Neural cell (in vitro differentiated cells): ENCODE results near the gene KIF13A. TPM values are rescaled to one million over a fixed set of nuclear protein-coding genes. Genes with fewer than 3 reads are reported as not detected.

Source experiments
- H2AFZ ChIP-seq: fragments of 200-600, 300-800 bp; sonication (generic), shearing (Covaris generic); 2 replicates; pipeline ENCODE4 v1.6.0; 2014; ENCODE audit warnings: low read depth, mild to moderate bottlenecking, antibody characterized with exemption, low read length, moderate library complexity
- H3F3A ChIP-seq: fragments of 200-600 bp; shearing (Covaris generic); 2 replicates; pipeline ENCODE4 v1.6.1; 2016; ENCODE audit warnings: mild to moderate bottlenecking, moderate library complexity, mixed read lengths, antibody characterized with exemption, low read length; ENCODE audit not compliant: insufficient read depth, poor library complexity, severe bottlenecking
- H3K27ac ChIP-seq: fragments of 200-600, 300-800 bp; sonication (generic), shearing (Covaris generic); 2 replicates; pipeline ENCODE4 v1.5.1; 2014; ENCODE audit warnings: mild to moderate bottlenecking, low read length, moderate library complexity
- H3K27me3 ChIP-seq: fragments of 300-800, 200-600 bp; sonication (generic), shearing (Covaris generic); 2 replicates; pipeline ENCODE4 v1.6.0; 2014; ENCODE audit warnings: mild to moderate bottlenecking, low read depth, low read length, moderate library complexity; ENCODE audit not compliant: insufficient read depth
- H3K36me3 ChIP-seq: fragments of 300-800, 200-600 bp; sonication (generic), shearing (Covaris generic); 2 replicates; pipeline ENCODE4 v1.5.1; 2014; ENCODE audit warnings: mild to moderate bottlenecking, antibody characterized with exemption, low read length, moderate library complexity; ENCODE audit not compliant: insufficient read depth
- H3K4me2 ChIP-seq: fragments of 300-800, 200-600 bp; sonication (generic), shearing (Covaris generic); 2 replicates; pipeline ENCODE4 v1.6.0; 2014; ENCODE audit warnings: mild to moderate bottlenecking, low read length
- H3K4me3 ChIP-seq: fragments of 300-800, 200-600 bp; sonication (generic), shearing (Covaris generic); 2 replicates; pipeline ENCODE4 v1.5.1; 2014; ENCODE audit warnings: mild to moderate bottlenecking, low read length, moderate library complexity
- H3K79me2 ChIP-seq: fragments of 200-600 bp; shearing (Covaris generic); replicated peaks from 2 replicates; pipeline ENCODE4 v1.6.0; 2014; ENCODE audit warnings: mild to moderate bottlenecking, low read length, moderate library complexity; ENCODE audit not compliant: insufficient read depth
- H3K9ac ChIP-seq: fragments of 300-800, 200-600 bp; sonication (generic), shearing (Covaris generic); 2 replicates; pipeline ENCODE4 v1.6.1; 2016; ENCODE audit warnings: mild to moderate bottlenecking, low read length, mixed read lengths
- H3K9me2 ChIP-seq: fragments of 200-600 bp; shearing (Covaris generic); 2 replicates; pipeline ENCODE4 v1.6.1; 2016; ENCODE audit warnings: mild to moderate bottlenecking, low read length, mixed read lengths; ENCODE audit not compliant: insufficient read depth
- H3K9me3 ChIP-seq: fragments of 200-600, 300-800 bp; sonication (generic), shearing (Covaris generic); 2 replicates; pipeline ENCODE4 v1.6.1; 2016; ENCODE audit warnings: mild to moderate bottlenecking, mixed run types, low read length, moderate library complexity, mixed read lengths
- H4K20me1 ChIP-seq: fragments of 200-600 bp; shearing (Covaris generic); 2 replicates; pipeline ENCODE4 v1.6.1; 2016; ENCODE audit warnings: mild to moderate bottlenecking, mixed run types; ENCODE audit not compliant: insufficient read depth
- EP300 ChIP-seq: fragments of 450-650 bp; conservative IDR thresholded peaks from 2 replicates; pipeline ENCODE4 v1.6.1; 2014; ENCODE audit warnings: antibody characterized with exemption, mild to moderate bottlenecking, moderate library complexity; ENCODE audit not compliant: poor library complexity, severe bottlenecking
- EZH2 ChIP-seq: fragments of 200-600, 300-800 bp; shearing (Covaris generic), sonication (generic); IDR thresholded peaks from 2 replicates; pipeline ENCODE4 v1.6.1; 2014; ENCODE audit warnings: antibody characterized with exemption, low read length, borderline replicate concordance, mild to moderate bottlenecking; ENCODE audit not compliant: insufficient read depth, poor library complexity, severe bottlenecking
- MXI1 ChIP-seq: fragments of 450-650 bp; conservative IDR thresholded peaks from 2 replicates; pipeline ENCODE4 v1.6.1; 2014; ENCODE audit warnings: antibody characterized with exemption, mild to moderate bottlenecking; ENCODE audit not compliant: poor library complexity, severe bottlenecking
- POLR2AphosphoS5 ChIP-seq: IDR thresholded peaks from 2 replicates; pipeline ENCODE4 v1.6.1; 2012
- RAD21 ChIP-seq: fragments of 450-650 bp; conservative IDR thresholded peaks from 2 replicates; pipeline ENCODE4 v1.6.1; 2014; ENCODE audit warnings: antibody characterized with exemption, mild to moderate bottlenecking, moderate library complexity
- SMC3 ChIP-seq: fragments of 450-650 bp; conservative IDR thresholded peaks from 2 replicates; pipeline ENCODE4 v1.6.1; 2014; ENCODE audit warnings: antibody characterized with exemption, mild to moderate bottlenecking, moderate library complexity; ENCODE audit not compliant: poor library complexity
- TAF1 ChIP-seq: IDR thresholded peaks from 2 replicates; pipeline ENCODE4 v1.6.1; 2012; ENCODE audit warnings: low read depth
- polyA plus RNA-seq: library from polyadenylated mRNA; depleted of rRNA; stranded (reverse); fragments of >200 nt; gene quantifications from 2 replicates; pipeline ENCODE4 v1.2.3, GENCODE V29; 2014
- TF ChIP-seq, protein P1 (sequence below): fragments of 450-650 bp; IDR thresholded peaks from 2 replicates; pipeline ENCODE4 v1.5.1; 2014; ENCODE audit warnings: antibody characterized with exemption, mild to moderate bottlenecking, moderate library complexity; ENCODE audit not compliant: poor library complexity, severe bottlenecking
- TF ChIP-seq, protein P2 (sequence below): IDR thresholded peaks from 2 replicates; pipeline ENCODE4 v1.6.1; 2012; ENCODE audit warnings: borderline replicate concordance

The KIF13A gene
- polyA plus RNA-seq, 1 donor from 2014 or later, result 9.4 TPM

DNA sequence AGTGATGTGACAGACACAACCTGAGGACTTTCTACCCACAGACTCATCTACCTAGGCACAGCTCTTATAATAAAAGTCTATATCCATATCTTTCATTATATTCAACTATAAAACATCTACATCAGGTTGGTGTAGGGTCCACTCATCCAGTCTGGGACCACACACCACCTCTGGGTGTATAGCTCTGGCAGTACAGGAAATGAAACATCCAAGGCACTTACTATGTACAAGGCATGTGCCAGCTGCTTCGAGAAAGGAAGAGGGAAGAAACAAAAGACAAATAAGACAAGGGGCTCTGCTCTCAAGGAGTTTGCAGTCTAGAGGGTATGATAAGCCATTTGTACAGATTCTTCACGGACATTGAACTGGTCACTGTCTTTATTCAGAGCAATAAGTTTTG, 18.6 kb downstream of the KIF13A start:
- Histone ChIP-seq H3K27me3 (no peaks in the 10 kb centered on the region), H3K4me2 (no peak overlapping the region), H3K79me2 (no peaks in the 10 kb centered on the region), H3K9me2 (no peaks in the 10 kb centered on the region), H3K9ac (no peak overlapping the region), H3K9me3 (no peaks in the 10 kb centered on the region), H3K36me3 (no peaks in the 10 kb centered on the region), H4K20me1 (no peaks in the 10 kb centered on the region), H3F3A (no peaks in the 10 kb centered on the region), H3K27ac (no peak overlapping the region), H3K4me3 (no peak overlapping the region), H2AFZ (no peak overlapping the region)
- TF ChIP-seq SMC3 (no peak), EP300 (no peak), RAD21 (no peak), POLR2AphosphoS5 (no peak), TAF1 (no peak), MXI1 (no peak), EZH2 (no peak)
- TF ChIP-seq, protein P1, sequence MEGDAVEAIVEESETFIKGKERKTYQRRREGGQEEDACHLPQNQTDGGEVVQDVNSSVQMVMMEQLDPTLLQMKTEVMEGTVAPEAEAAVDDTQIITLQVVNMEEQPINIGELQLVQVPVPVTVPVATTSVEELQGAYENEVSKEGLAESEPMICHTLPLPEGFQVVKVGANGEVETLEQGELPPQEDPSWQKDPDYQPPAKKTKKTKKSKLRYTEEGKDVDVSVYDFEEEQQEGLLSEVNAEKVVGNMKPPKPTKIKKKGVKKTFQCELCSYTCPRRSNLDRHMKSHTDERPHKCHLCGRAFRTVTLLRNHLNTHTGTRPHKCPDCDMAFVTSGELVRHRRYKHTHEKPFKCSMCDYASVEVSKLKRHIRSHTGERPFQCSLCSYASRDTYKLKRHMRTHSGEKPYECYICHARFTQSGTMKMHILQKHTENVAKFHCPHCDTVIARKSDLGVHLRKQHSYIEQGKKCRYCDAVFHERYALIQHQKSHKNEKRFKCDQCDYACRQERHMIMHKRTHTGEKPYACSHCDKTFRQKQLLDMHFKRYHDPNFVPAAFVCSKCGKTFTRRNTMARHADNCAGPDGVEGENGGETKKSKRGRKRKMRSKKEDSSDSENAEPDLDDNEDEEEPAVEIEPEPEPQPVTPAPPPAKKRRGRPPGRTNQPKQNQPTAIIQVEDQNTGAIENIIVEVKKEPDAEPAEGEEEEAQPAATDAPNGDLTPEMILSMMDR, result no peak
- TF ChIP-seq, protein P2, sequence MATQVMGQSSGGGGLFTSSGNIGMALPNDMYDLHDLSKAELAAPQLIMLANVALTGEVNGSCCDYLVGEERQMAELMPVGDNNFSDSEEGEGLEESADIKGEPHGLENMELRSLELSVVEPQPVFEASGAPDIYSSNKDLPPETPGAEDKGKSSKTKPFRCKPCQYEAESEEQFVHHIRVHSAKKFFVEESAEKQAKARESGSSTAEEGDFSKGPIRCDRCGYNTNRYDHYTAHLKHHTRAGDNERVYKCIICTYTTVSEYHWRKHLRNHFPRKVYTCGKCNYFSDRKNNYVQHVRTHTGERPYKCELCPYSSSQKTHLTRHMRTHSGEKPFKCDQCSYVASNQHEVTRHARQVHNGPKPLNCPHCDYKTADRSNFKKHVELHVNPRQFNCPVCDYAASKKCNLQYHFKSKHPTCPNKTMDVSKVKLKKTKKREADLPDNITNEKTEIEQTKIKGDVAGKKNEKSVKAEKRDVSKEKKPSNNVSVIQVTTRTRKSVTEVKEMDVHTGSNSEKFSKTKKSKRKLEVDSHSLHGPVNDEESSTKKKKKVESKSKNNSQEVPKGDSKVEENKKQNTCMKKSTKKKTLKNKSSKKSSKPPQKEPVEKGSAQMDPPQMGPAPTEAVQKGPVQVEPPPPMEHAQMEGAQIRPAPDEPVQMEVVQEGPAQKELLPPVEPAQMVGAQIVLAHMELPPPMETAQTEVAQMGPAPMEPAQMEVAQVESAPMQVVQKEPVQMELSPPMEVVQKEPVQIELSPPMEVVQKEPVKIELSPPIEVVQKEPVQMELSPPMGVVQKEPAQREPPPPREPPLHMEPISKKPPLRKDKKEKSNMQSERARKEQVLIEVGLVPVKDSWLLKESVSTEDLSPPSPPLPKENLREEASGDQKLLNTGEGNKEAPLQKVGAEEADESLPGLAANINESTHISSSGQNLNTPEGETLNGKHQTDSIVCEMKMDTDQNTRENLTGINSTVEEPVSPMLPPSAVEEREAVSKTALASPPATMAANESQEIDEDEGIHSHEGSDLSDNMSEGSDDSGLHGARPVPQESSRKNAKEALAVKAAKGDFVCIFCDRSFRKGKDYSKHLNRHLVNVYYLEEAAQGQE, result no peak

DNA sequence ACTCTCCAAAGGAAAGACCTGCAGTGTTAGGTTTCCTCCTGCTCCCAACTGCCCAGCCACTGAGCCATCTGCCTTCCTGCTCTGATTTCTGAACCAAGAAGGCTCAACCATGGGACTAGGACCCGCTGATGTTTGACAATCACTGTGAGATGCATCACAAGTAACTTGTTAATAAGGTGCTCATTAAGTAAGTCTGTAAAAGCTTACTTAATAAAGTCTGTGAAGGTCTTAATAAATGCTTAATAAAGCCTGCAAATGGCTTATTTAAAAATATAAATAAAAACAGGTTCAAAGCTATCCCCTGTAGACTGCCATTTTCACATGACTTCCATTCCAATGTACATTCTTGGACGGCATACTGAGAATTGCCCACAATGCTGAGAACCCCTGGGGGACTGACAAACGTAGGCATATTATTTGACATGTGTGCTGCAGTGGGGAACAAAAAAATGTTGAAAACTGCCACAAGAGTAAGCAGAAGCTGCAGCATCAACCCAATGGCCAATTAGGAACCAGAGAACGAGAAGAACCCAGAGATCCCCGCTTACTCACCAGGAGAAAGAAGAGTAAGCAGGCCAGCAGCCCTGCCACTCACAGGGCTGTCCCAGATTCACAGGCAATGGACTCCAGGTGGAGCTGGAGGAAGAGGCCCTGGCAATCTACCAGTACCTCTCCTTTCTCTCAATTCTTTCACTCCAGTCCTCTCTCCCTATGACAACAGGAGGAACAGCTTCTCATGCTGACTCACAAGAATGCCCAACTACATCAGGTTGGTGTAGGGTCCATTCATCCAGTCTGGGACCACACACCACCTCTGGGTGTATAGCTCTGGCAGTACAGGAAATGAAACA, 19.5 kb downstream of the KIF13A start:
- H3K4me2 ChIP-seq, result no peak overlapping the region
- no peaks in the 10 kb centered on the region for H4K20me1 ChIP-seq
- no peaks in the 10 kb centered on the region for H3K9me3 ChIP-seq
- H3K9ac ChIP-seq, result no peak overlapping the region
- H3K36me3 ChIP-seq, result no peaks in the 10 kb centered on the region
- H3K9me2 ChIP-seq, result no peaks in the 10 kb centered on the region
- no peaks in the 10 kb centered on the region for H3K79me2 ChIP-seq
- H3K27ac ChIP-seq, result no peak overlapping the region
- no peak overlapping the region for H3K4me3 ChIP-seq
- H3F3A ChIP-seq, result no peaks in the 10 kb centered on the region
- H2AFZ ChIP-seq, result no peak overlapping the region
- TF ChIP-seq EZH2 (no peak), RAD21 (no peak), POLR2AphosphoS5 (no peak), MXI1 (no peak), SMC3 (no peak), TAF1 (no peak), EP300 (no peak)
- TF ChIP-seq, protein P2, result no peak
- TF ChIP-seq, protein P1, result no peak
- no peaks in the 10 kb centered on the region for H3K27me3 ChIP-seq
